A549 (cell line): ENCODE results near the gene CCR8.

Source experiments
- CTCF ChIP-seq: fragments of >200 bp; sonication (Bioruptor Twin); formaldehyde crosslinking; IDR thresholded peaks from 3 replicates; pipeline ENCODE4 v1.5.1; 2016
- JUNB ChIP-seq: fragments of >200 bp; sonication (Bioruptor Twin); formaldehyde crosslinking; IDR thresholded peaks from 2 replicates; pipeline ENCODE4 v1.6.1; 2016
- MAFK ChIP-seq: fragments of 450-650 bp; IDR thresholded peaks from 2 replicates; pipeline ENCODE4 v1.6.1; 2014; ENCODE audit not compliant: partially characterized antibody
- POLR2A ChIP-seq: IDR thresholded peaks from 2 replicates; pipeline ENCODE4 v1.6.1; 2012; ENCODE audit warnings: mild to moderate bottlenecking, low read length
- USF2 ChIP-seq: fragments of 450-650 bp; IDR thresholded peaks from 2 replicates; pipeline ENCODE4 v1.6.1; 2014; ENCODE audit warnings: antibody characterized with exemption

- TF ChIP-seq CTCF (peak; percentile 89), POLR2A (no peak), USF2 (no peak), MAFK (no peak), JUNB (no peak)
Measured at GRCh38 chr3:39288300-39288808, 41.2 kb upstream of the CCR8 start.
